GM19395 (cell line): ENCODE data around the gene SWAP70.
A peak's percentile ranks its signal among the peaks of the same experiment; 100 is the strongest.
"Not testable (repeated sequence)": the region's sequence is repeated elsewhere in the genome, so short reads cannot be mapped to it uniquely, and the experiment has no call there.

ENCODE experiments used
- ATAC-seq: cut with Tn5 transposase; IDR thresholded peaks from one replicate; pipeline ENCODE4 v1.9.1; 2021; ENCODE audit warnings: mild to moderate bottlenecking, moderate library complexity; ENCODE audit not compliant: unreplicated experiment

The SWAP70 gene

DNA sequence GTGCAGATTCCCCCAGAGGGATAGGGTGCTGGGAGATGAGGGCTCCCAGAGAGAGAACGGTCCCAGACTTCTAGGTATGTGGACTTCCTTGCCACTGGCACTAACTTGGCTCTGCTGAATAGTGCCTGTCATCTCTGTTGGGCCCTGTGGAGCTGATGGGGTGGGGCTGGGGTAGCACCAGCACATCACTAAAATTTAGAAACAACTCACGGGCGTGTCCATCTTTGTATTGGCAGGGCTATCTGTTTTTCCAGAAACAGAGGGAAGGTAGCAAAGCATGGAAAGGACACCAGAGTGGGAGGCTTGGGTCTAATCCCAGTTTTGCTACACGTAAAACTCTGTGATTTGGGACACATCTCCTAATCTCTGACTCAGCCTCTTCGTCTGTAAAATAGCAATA lies 25.8 kb downstream of the SWAP70 start:
- ATAC-seq = peak; percentile 9

DNA sequence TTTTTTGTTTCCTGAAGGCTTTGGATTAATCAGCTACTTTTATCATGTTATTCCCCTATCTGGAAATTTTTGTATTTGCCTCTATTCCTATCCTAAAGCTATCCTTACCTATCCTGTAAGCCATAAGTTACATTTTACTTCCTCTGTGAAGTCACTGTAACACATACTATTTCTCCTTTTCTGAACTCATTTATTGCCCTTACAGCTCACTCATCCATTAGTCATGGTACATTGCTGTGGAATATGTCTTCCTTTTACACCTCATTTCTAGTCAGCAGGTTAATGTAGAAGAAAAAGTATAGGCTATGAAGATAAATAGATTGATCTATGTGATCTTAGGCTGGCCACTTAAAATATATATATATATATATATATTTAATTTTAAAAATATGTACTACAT lies 28.0 kb downstream of the SWAP70 start:
- ATAC-seq = no peak

GRCh38 chr11:9692691-9693090 lies 28.8 kb downstream of the SWAP70 start:
- no peak for ATAC-seq

DNA sequence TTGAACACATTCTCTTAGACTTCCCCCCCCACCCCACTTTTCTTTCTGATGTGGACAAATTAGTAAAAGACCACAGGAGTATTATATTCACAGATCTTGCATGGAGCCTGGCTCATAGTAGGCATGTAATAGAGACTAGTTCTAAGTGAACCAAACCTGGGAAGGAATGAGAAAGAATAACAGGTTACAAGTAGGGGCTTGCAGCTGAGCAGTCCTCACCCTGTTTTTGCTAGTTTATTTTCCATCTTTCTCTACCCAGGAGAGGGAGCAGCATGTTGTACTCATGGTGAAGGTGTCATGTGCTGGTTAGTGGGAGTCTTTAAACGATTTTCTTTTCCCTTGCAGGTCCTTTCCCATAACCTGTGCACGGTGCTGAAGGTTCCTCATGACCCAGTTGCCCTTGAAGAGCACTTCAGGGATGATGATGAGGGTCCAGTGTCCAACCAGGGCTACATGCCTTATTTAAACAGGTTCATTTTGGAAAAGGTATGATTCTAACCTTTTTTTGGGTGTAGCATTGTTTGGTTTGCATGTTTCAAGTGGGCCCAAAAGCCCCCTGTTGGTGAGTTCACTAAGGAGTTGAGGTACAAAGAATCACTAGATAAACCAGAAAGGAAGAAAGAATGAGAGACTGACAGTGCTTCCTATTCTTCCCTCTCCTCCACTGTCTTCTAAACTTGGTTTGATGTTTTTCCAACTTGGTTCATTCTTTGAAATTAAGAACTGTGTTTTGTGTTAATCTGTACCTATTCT lies 30.1 kb downstream of the SWAP70 start:
- ATAC-seq = no peak

DNA sequence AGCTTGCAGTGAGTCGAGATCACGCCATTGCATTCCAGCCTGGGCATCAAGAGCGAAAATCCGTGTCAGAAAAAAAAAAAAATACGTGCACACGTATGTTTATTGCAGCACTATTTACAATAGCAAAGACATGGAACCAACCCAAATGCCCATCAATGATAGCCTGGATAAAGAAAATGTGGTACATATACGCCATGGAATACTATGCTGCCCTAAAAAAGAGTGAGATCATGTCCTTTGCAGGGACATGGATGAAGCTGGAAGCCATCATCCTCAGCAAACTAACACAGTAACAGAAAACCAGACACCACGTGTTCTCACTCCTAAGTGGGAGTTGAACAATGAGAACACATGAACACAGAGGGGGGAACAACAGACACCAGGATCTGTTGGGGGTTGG lies 31.4 kb downstream of the SWAP70 start:
- ATAC-seq = not testable (repeated sequence)

DNA sequence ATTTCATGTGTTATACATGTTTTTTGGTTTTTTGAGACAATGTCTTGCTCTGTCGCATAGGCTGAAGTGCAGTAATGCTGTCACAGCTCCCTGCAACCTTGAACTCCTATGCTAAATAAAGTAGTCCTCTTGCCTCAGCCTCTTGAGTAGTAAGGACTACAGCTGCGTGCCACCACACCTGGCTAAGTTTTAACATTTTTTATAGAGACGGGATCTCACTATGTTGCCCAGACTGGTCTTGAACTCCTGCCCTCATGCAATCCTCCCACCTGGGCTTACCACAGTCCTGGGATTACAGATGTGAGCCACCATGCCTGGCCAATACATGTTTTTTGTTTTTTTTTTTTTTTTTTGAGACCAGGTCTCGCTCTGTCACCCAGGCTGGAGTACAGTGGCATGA lies 33.9 kb downstream of the SWAP70 start:
- no peak for ATAC-seq

DNA sequence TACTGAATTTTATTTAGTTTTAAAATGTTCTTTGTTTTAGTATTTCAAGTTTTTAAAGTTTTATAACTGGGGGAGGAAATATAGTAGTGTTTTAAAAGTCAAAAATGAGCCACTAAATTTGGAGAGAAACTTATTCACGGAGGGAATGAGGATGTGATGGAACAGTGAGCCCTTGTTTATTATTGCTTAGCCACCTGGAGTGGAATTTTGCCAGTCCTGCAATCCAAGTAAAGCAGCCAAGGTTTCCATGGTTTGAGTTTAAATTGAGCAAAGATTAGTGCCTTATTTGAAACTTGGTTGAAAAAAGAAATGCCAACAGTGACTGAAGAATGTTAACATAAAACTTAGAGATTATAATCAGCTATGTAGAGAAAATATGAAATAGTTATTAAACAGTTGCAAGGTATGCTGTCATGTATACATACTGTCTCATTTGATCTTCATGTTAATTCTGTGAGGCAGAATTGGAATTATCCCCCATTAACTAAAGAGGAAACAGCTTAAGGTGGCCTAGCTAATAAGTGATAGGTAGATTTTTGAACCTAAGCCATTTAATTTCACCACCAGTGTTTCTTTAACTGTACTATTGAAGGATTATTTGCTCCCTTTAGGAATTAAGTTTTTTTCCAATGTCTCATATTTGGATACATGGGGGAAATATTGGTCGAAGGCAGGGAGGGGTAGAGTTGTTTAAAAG lies 36.4 kb downstream of the SWAP70 start:
- ATAC-seq = no peak

DNA sequence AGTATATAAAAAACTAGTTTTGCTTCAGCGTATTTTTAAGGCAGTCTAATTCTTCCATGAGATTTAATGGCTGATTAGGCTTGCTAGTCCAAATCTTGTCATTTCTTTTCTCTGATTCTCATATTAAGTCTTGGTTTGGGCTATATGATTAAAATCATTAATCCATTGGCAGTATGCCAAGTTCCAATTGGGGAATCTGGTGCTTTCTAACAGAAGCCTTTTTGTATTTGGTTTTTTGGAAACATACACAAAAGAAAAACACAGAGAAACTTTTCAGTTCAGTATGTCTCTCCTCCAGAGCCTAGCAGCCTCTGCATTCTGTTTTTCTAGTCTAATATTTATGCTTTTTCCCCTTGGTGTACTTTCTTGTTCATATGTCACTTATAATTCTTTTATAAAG lies 37.9 kb downstream of the SWAP70 start:
- no peak for ATAC-seq

DNA sequence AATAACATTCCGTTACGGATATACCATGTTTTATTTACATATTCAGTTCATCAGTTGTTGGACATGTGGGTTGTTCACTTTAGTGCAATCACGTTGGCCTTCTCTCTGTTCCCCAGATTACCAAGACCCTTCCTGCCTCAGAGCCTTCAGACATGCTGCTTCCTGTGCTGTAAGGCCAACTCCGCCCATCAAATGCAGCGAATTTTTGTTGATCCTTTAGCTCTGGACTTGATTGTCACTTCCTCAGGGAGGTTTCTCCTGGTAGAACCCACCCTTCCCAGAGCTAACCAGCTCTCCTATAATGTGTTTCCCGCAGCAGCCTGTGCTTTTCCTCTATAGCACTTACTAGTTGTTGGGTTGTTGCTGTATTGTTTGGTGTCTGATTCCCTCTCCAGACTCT lies 39.4 kb downstream of the SWAP70 start:
- ATAC-seq = no peak

GRCh38 chr11:9704037-9704436 lies 40.2 kb downstream of the SWAP70 start:
- no peak for ATAC-seq

GRCh38 chr11:9704620-9705019 lies 40.7 kb downstream of the SWAP70 start:
- ATAC-seq = no peak

- not testable (repeated sequence) for ATAC-seq
Observed at GRCh38 chr11:9705361-9705760, 41.5 kb downstream of the SWAP70 start.

GRCh38 chr11:9708544-9708943 lies 44.7 kb downstream of the SWAP70 start:
- ATAC-seq = no peak

- no peak for ATAC-seq
Observed at GRCh38 chr11:9710223-9710622, 46.3 kb downstream of the SWAP70 start.

GRCh38 chr11:9710852-9711251 lies 47.0 kb downstream of the SWAP70 start:
- no peak for ATAC-seq

DNA sequence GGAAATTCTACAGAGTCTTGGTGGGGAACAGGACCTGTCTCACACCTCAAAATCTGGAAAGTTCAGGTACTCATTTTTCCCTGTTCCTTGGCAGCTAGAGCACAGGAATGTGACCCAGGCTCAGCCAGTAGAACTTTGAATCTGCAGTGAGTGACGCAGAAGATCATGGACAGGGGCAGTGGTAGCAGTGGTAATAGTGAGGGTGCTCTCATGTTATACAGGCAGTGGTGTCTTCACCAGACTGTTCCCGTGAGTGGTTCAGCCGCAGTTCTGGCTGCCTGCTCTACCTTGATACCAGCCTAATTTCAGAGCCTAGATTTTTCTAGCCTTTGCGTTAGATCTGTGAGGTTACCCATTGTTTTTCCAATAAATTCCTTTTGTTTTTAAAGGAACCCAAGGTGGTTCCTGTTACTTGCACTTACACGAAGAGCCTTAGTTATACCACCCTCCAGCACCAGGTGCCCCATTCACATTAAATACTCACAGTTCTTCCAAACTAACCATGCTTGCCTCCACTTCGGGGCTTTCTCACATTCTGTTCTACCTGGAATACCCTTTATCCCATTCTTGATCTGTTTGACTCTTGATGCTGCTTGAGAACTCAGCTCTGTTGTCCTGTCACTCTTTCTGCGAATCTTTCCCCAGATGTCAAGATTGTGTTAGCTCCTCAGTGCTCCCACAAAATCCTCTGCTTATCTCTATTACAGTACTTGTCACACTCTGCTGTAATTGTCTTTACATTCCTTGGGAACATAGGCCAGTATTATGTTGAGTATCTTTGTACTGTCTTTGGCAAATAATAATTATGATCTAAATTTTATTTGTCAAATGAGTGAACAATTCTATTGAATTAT lies 47.8 kb downstream of the SWAP70 start:
- ATAC-seq = no peak

DNA sequence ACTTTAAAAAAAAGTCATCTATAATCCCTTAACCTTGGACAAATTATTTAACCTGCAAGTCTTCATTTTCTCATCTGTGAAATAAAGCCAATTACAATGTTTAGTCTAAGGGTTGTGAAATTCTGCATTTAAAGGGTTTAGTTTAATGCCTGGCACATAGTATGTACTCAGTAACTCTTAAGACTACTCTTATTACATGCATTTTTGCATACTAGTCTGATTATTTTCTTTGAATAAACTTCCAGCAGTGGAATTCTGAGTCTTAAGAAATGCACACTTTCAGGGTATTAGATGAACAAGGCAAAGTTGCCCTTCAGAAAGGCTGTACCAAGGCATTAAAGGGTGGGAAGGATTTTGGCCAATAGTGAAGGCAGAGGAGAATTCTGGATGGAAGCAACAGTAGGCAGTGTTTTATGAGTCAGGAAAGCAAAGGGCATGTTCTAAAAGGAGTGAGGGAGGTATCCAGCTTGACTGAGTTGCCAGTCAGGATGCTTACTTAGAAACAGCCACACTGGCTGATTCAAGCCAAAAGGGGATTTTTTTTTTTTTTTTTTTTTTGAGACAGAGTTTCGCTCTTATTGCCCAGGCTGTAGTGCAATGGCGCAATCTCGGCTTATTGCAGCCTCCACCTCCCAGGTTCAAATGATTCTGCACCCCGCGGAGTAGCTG lies 50.5 kb downstream of the SWAP70 start:
- no peak for ATAC-seq

DNA sequence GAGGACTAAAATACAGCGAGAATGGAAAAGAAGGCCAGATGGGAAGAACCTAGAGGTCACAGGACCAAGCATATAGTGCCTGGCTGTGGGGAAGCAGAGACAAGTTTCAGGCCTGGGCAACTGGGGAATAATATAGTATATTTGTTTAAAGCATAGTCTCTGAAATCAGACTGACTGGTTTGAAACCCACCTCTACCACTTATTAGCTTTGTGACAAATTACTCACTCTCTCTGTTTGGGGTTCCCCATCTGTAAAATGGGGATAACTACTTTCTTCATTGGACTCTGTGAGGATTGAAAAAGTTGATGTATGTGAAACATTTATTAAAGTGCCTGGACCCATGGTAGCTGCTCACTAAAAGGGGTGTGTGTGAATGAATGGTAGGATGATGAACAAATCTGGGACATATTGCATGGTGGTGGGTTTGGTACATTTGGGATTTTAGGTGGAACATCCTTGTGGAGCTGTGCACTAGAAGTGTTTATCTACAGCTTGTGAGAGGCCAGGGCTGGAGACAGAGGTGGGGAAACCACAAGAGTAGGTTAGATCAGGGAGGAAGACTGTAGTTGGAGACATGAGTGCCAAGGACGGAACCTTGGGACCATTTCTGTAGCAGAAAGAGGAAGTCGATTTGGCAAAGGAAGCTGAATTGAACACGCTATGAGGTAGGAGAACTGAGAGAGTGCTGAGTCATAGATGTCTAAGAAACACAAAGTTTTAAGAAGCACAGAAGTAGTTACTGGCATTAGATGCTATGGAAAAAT lies 52.6 kb downstream of the SWAP70 start:
- ATAC-seq = peak; percentile 85

- ATAC-seq = no peak
Observed at GRCh38 chr11:9717040-9717357, 53.1 kb downstream of the SWAP70 start.

DNA sequence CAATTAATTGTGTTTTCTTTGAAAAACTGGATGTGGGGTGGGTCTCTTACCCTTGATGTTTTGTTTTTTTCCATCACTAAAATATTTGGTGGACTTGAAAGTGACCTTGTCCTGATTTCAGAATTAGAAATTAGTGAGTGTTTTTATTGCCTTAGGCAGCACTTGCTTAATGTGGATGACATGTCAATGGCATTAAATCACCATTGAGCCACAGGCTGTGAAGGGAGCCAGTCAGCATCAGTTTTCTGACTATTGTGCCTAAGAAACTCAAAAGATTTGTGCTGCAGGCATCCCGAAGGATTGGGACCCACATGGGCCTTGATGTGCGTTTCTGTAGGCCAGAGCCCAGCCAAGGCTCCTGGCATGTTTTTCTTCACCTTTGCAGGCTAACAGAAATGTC lies 53.8 kb downstream of the SWAP70 start:
- no peak for ATAC-seq

DNA sequence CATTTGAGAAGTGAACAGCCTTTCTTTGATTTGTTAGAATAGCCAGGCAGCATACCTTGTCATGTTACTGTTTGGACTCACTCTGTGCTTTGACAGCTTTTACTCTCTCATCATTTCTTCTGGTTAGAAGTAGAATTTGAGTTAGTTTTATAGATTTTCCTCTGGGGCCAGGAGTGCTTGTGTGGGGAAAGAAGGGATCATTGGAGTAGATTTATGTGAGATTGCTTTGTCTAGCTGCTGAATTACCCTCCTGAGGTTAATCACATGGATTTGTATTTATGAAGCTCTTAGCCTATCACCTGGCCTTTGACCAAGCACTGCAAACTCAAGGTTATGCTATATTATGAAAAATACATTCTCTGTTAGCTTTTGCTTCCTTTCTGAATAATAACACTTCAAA lies 54.3 kb downstream of the SWAP70 start:
- no peak for ATAC-seq
